Ovary (tissue), 3 donors: Measurements from ENCODE around the gene TMEM217.

ENCODE experiments used
- CTCF ChIP-seq, 3 donors: fragments of 450-650 bp in 2 of 3; fragments of 200-600 bp in 1 of 3; IDR thresholded peaks; one replicate each; pipeline versions ENCODE4 v1.5.1 to v1.8.0; 2016 to 2022; ENCODE audit warnings: antibody characterized with exemption in 3 of 3, mild to moderate bottlenecking in 1 of 3
- POLR2A ChIP-seq: fragments of 450-650 bp; IDR thresholded peaks from one replicate; pipeline ENCODE4 v1.6.1; 2017; ENCODE audit warnings: antibody characterized with exemption, mild to moderate bottlenecking, moderate library complexity
- donor health status: DM: no; HTN: no; CAD: no.

DNA sequence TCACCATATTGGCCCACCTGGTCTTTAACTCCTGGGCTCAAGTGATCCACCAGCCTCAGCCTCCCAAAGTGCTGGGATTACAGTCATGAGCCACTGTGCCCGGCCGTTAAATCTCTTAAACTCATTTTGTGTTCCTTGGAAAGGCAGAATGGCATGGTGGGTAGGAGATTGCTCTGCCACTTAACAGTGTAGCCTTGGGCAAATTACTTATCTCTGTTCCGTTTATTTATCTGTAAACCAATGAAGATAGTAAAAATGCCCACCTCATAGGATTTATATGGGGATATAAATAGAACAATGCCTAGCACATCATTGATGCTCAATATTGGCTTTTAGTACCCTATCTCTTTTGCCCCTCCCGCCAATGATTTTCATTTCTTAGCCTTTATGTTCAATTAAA, 95.2 kb downstream of the TMEM217 start:
- TF ChIP-seq CTCF (IDR thresholded peaks at IDR 0.05) (no peak), POLR2A (no peak)
